ENCODE data around the gene FOXL3.

FOXL3 gene

GRCh38 chr7:304574-305409 is 14.8 kb downstream of the FOXL3 start:
- no peak for DNase-seq

- no peak for DNase-seq
Measured at GRCh38 chr7:305410-306151, 15.6 kb downstream of the FOXL3 start.

GRCh38 chr7:307970-308369 is 18.0 kb downstream of the FOXL3 start:
- no peak for DNase-seq

DNA sequence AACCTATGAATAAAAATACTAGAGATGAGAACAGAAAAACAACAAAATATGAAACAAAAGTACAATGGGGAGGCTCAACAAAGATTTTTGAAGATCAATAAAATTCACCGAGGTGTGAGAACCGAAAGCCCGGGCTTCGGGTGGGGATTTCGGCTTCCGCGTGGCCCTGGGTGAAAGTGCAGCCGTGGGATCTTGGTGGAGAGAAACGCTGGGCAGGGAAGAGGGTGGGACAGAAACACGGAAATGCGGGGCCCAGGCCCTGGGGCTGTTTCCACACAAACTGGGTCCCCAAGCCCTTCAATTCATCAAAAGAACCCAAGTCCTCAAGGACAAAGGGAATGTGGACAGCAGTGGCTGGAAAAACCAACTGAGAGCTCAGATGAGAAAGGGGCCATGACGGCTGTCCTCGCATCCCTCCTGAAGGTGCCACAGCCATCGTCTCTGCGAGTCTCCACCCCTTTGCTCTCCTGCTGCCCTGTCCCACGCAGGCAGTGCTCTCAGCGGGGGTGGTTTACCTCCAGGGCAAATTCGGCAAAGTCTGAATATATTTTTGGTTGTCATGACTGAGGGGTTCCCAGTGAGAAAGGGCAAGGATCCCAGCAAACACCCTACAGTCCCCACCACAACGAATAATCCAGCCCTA is 19.7 kb downstream of the FOXL3 start:
- DNase-seq: no peak

- no peak for DNase-seq
Measured at GRCh38 chr7:311131-311680, 21.2 kb downstream of the FOXL3 start.

DNA sequence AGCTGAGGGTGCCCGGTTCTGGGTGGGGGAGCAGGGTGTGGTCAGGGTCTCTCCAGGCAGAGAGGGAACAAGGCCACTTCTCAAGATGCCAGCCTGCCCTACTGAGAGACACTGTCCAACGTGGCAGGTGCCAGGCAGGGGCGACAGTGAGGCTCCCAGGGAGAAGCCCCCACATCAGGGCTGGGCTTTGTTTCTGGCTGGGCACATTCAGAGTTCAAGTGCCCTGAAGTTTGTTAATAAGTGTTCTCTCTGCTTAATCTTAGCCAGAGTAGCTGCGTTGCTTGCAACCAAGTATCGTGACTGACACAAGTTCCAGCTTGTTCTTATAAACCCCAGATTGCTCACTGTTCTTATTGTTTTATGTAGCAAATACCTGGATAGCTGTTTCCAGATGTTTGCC is 21.8 kb downstream of the FOXL3 start:
- DNase-seq: no peak

DNA sequence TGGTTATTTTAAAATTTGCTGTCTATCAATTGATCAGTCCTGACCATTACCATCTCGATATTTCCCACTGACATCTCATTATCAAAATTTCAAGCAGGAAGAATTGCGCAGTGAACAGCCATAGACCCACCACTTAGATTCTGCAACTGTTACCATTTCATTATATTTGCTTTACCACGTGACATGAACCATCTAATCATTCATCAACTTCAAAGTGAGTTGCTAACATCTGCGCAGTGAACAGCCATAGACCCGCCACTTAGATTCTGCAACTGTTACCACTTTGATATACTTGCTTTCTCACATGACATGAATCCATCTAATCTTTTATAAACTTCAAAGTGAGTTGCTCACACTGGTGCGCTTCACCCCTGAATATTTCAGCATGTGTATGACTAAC is 22.5 kb downstream of the FOXL3 start:
- DNase-seq: no peak

GRCh38 chr7:314853-315252 is 24.9 kb downstream of the FOXL3 start:
- no peak for DNase-seq

DNA sequence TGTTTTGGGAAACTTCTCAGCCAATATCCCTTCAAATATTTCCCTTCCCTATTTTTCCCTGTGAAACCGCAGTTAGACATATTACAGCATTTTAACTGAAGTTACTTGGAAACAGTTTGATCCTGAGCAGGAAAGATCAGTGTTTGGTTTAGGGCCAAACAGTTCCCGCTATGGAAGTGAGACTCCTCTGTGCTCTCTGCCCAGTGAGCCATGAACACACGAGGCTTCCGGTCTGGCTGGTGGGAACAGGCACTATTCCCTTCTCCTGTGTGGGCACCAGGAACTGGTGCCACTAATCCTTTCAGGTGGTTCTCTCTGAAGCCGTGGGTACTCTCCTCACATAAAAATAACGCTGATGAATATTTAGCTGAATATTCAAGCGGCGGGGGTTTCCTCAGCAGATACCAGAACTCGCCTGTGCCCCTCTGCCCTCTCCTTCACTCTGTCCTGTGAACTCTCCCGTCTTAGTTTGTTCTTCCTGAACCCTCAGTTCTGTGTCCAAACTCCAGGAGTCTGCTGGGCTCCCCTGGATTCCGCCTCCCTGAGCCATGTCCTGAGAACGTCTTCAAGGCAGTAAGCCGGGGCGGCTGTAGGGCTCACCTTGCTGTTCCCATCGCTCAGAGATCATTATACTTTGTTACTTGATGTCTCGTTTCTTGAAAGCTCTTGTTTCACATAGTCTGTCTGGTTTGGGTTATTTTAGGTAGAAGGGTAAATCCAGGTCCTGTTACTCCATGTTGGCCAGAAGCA is 25.7 kb downstream of the FOXL3 start:
- no peak for DNase-seq

- DNase-seq: no peak
Measured at GRCh38 chr7:317643-318405, 27.9 kb downstream of the FOXL3 start.

DNA sequence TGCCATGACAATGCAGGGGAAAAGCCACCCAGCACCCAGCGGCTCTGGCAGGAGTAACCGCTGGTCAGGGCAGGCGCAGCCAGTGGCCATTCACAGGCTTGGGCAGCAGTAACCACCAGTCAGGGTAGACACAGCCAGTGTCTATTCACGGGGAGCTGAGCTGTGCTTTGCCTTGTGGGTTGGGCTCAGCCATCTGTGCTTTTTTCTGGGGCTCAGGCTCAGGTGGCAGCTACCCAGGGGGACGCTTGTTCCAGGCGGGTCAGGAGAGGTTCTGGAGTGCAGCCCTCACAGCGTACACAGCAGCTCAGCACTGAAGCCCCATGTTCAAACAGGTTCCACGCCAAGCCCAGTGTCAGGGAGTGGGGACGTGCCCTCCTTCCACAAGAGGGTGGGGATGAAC is 28.5 kb downstream of the FOXL3 start:
- no peak for DNase-seq

DNA sequence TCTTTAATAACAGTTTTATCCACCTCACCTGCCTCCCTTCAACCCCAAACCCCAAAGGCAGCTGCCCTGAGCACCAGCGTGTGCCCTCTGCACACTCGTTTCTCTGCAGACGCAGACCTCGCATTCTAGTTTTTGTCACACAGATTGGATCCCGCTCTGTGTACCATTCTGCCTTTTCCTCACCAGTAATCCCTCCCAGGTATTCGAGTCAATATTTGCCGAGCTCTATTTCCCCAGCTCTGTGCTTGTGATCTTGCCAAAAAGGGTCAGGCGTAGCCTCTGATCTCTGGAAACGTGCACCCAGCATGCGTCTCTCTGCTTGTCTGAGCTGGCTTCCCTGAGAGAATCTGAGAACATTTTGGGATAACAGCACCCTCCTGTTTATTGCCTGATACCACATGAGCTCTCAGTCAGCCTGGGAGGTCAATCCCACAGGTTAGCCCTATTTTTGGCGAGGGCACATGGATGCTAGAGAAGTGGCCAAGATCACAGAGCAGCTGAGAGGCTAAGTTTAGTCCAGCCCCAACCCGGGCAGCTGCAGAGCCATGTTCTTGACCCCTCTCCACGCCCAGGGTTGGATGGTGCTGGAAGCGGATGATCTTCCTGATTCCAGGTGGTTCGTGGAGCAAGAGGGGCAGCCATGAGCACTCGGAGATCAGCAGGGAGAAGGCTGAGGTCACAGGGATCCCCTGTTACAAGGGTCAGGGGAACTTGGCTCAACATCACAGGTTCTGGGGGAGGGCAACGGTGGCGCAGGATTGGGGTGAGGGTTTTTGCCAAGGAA is 29.1 kb downstream of the FOXL3 start:
- DNase-seq: no peak

- no peak for DNase-seq
Measured at GRCh38 chr7:320297-320696, 30.3 kb downstream of the FOXL3 start.

DNA sequence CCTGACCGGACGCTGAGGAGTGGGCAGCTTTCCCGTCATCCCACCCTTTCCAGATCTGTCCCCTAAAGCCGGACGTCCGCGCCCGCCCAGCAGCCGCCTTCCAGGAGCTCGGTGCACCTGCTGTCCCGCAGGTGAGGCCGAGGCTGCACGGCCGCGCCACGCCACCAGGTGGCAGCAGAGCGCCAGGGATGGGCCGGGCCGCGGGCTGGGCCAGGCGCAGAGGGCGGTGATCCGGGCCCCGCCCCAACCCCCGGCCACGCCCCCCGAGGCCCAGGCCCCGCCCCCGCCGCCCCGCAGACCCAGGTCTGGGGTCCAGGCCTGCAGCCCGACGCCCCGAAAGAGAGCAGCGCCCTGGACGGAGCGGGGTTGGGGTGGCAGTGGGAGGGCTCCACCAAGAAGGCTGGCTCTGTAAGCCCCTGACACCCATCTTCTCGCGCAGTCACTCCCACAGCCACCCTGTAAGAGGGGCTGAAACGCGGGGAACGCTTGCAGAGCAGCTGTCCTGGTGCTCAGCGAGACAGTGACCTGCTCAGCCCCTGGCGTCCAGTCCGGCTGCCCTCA is 32.2 kb downstream of the FOXL3 start:
- DNase-seq: peak; percentile 11

- DNase-seq: no peak
Measured at GRCh38 chr7:322708-323111, 32.7 kb downstream of the FOXL3 start.

- no peak for DNase-seq
Measured at GRCh38 chr7:323410-323809, 33.4 kb downstream of the FOXL3 start.

DNA sequence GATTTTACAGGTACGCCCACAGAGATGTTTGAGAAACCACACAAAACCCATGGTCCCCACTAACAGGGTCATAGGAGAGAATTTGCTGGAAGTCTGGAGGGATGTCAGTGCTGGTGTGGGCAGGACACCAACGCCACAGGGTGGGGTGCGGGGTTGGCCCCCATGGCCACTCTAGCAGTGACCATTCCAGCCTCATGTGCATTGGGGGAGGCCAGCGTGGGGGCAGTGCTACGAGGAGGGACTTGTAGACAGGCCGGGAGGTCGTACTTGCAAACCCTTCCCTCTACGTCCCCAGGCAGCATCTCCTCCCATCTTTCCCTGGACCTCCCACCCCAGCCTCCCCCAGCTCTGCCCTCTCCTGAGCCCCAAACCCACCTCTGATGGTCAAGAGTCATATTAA is 34.0 kb downstream of the FOXL3 start:
- DNase-seq: no peak

GRCh38 chr7:325051-325798 is 35.3 kb downstream of the FOXL3 start:
- DNase-seq: no peak

DNA sequence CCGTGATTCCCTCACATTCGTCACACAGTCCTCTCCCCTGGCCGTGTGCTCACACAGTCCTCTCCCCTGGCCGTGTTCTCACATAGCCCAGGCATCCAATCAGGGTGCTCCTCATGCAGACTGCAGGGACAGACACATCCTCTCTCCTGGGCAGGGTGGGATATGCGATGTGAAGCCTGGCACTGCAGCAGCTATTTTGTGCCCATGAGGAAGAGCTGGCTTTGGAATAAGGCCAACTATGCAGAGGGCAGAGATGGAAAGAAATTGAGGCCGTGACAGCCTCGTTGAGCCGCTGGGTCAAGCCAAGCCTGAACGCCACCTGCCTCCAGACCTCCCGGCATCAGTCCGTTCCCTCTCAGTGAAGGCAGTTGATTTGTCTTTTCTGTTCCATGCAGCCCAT is 35.8 kb downstream of the FOXL3 start:
- no peak for DNase-seq

DNA sequence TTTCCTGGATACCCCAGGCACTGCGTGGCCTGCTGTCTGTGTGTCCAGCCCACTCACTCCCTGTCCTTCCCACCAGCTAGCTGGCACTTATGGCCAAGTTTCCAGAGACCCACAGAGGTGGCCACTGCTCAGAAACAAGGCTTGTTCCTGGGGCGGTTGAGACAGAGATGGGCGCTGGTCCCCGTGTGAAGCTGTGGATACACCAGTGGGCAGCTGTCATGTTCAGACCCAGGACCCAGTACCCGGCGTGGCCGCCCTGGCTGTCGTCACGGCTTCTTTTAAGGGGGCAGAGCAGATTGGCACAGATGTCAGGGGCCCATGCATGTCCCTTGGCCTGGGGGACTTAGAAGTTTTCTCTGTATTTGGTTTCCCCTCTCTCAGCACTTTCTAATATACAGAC is 36.3 kb downstream of the FOXL3 start:
- DNase-seq: no peak

All from NCI-H1694 treated with DMSO at 0.1 percent for 48 hours (cell line).